Left lung (tissue), 10 donors: ENCODE results near the gene MSS51. TPM values are rescaled to one million over a fixed set of nuclear protein-coding genes. Genes with fewer than 3 reads are reported as not detected.

Experiments used
- ATAC-seq: fragments of 200-7000 bp; cut with Tn5 transposase; one replicate; pipeline ENCODE4 v1.9.1; 2020; ENCODE audit warnings: moderate library complexity
- DNase-seq, 4 donors: peaks; one replicate each; pipeline ENCODE4 v3.0.0-alpha.2; 2013 to 2020
- H3K27ac ChIP-seq, 2 donors: fragments of 200-600 bp; sonication (generic) in 1 of 2; one replicate each; pipeline versions ENCODE4 v1.5.0 to v1.8.0; 2020 to 2021
- H3K27me3 ChIP-seq, 2 donors: fragments of 200-600 bp; sonication (generic) in 1 of 2; one replicate each; pipeline versions ENCODE4 v1.5.0 to v1.8.0; 2020 to 2021
- H3K36me3 ChIP-seq, 2 donors: fragments of 200-600 bp; sonication (generic) in 1 of 2; one replicate each; pipeline versions ENCODE4 v1.5.0 to v1.8.0; 2020 to 2021
- H3K4me1 ChIP-seq, 2 donors: fragments of 200-600 bp; one replicate each; pipeline ENCODE4 v1.8.0; 2021
- H3K4me3 ChIP-seq, 2 donors: fragments of 200-600 bp; sonication (generic) in 1 of 2; one replicate each; pipeline versions ENCODE4 v1.5.0 to v1.8.0; 2020 to 2021; ENCODE audit warnings: mild to moderate bottlenecking in 1 of 2
- H3K9me3 ChIP-seq, 2 donors: fragments of 200-600 bp; sonication (generic) in 1 of 2; one replicate each; pipeline versions ENCODE4 v1.5.0 to v1.8.0; 2020 to 2021
- CTCF ChIP-seq, 2 donors: fragments of 200-600 bp; sonication (generic) in 1 of 2; IDR thresholded peaks; one replicate each; pipeline versions ENCODE4 v1.5.0 to v1.8.0; 2021; ENCODE audit warnings: antibody characterized with exemption in 2 of 2
- intact Hi-C, 2 donors: fragments of 100-400 bp; cut with DNase I; formaldehyde crosslinking; loops; one replicate each; pipeline versions ENCODE4 v1.11.2 to v1.14.2; 2022
- polyA plus RNA-seq, 6 donors: library from polyadenylated mRNA; unstranded; fragments of 120-200 nt; gene quantifications; one replicate each; pipeline ENCODE4 v1.2.1, GENCODE V29; 2013; ENCODE audit not compliant: insufficient read length in 6 of 6
- total RNA-seq, 2 donors: library from RNA; stranded (reverse); fragmentation: NEBNext Ultra II Directional; extraction: Animal tissue kit (Norgen Biotek cat#: 25700); gene quantifications; one replicate each; pipeline ENCODE4 v1.2.1, GENCODE V29; 2021
- donor health status: DM: no; HTN: yes; CAD: no.
- donor health status: DM: no; HTN: no; CAD: no.

Gene MSS51
- total and polyA plus RNA-seq, 8 donors, result 1.3 to 7.0 (median 4.9) TPM

DNA sequence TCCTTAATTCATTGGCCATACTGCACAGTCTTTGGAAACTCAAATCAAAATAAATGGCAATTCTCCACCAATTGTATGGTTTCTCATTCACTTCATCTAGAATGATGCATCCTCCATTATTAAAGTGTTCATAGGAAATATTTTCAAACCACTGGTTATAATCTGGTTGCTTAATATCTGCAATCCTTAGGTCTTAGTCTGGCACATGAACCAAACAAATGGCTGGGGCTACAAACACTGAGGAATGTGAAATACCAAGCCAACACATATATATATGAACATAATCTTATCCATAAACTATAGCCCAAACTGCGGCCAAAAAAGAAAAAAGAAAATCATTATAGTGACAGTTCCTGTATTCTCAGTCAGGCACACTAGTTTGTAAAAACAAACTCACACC is 5.7 kb upstream of the MSS51 start:
- no peak for ATAC-seq
- H3K9me3 ChIP-seq, result no peaks in the 10 kb centered on the region
- H3K36me3 ChIP-seq, result peaks cover 0 to 49% of the 10 kb centered on the region in 2 donors

DNA sequence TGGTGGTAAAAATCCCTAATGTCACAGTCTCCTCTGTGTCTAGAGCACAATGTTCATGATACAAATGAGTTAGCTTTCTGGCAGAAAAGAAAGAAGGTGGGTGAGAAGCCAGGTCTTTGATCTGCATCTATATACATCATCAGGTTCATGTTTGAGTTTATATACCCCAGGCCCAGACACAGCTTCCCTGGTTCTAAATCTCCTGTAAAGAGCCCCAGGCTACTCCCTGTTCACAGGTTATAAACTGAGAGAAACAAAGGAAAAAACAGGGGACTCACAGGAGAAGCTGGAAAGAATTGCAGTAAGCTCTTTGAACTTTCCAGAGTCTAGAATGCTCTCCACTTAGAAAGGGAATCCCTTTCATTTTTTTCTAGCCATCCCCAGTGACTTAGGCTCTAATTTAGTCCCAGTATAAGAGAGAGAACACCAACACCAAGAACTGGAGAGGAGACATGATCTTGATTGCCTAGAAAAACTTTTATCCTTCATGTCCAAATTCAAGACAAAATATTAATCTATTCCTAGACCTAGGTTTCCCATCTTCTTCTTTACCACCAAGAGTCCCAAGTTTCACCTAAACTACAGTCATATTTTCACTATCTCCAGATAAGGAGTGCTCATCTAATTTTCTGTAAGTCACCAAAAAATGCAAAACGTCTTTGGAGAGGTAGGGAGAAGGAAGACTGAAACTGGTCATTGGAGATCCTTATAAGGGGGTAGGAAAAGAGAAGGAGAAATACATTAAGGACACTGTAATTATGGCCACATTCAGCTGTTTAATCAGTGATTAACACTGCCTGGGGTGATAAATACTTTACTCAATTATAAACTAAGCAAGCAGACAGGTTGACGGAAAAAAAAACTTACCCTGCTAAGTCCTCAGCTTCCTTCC is 469 bp downstream of the MSS51 start:
- no peak for ATAC-seq
- peaks cover 0 to 40% of the 10 kb centered on the region in 2 donors for H3K36me3 ChIP-seq
- H3K27ac ChIP-seq, result no peak overlapping the region
- no peaks in the 10 kb centered on the region for H3K27me3 ChIP-seq
- TF ChIP-seq CTCF (IDR thresholded peaks at IDR 0.05), result no peak
- intact Hi-C loops, result no loop called here
- no peaks in the 10 kb centered on the region for H3K9me3 ChIP-seq
- no peak for DNase-seq
- H3K4me1 ChIP-seq, result no peaks in the 10 kb centered on the region
- H3K4me3 ChIP-seq, result no peak overlapping the region

More for the DNA sequence above, 5.7 kb upstream of the MSS51 start:
- Histone ChIP-seq H3K27ac (no peak overlapping the region), H3K27me3 (no peaks in the 10 kb centered on the region), H3K4me1 (no peaks in the 10 kb centered on the region), H3K4me3 (no peak overlapping the region)
- no peak for DNase-seq
- intact Hi-C loops, result no loop called here
- TF ChIP-seq CTCF (IDR thresholded peaks at IDR 0.05), result no peak

GRCh38 chr10:73426318-73426717 is 7.0 kb downstream of the MSS51 start:
- intact Hi-C loops, result no loop called here
- H3K4me1 ChIP-seq, result no peaks in the 10 kb centered on the region
- H3K27ac ChIP-seq, result no peak overlapping the region
- H3K27me3 ChIP-seq, result no peaks in the 10 kb centered on the region
- no peak overlapping the region for H3K4me3 ChIP-seq
- ATAC-seq (no peak), DNase-seq (no peak)
- peaks cover 0 to 83% of the 10 kb centered on the region in 2 donors for H3K36me3 ChIP-seq
- H3K9me3 ChIP-seq, result no peaks in the 10 kb centered on the region
- no peak for TF ChIP-seq CTCF (IDR thresholded peaks at IDR 0.05)

DNA sequence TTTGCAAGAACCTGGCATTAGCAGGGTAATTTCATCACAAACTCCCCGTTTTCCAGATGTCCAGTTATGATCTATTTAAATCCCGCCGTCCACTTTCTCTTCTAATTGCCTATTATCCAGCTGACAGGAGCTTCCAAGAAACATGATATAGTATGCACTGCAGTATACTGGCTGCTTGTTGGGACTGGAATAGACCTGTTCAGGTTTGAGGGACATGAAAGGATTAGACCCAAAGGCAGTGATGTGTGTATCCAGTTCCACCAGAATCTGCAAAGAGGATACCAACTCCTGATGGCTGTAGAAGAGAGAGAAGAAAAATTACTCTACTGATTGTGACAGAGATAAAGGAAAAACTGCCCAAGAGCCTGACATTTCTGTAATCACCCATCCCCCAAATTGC is 8.9 kb downstream of the MSS51 start:
- Histone ChIP-seq H3K4me1 (no peaks in the 10 kb centered on the region), H3K4me3 (no peak overlapping the region), H3K27me3 (no peaks in the 10 kb centered on the region), H3K36me3 (peaks cover 0 to 78% of the 10 kb centered on the region in 2 donors), H3K27ac (no peak overlapping the region), H3K9me3 (no peaks in the 10 kb centered on the region)
- ATAC-seq (no peak), DNase-seq (no peak)
- no peak for TF ChIP-seq CTCF (IDR thresholded peaks at IDR 0.05)
- intact Hi-C loops, result no loop called here

DNA sequence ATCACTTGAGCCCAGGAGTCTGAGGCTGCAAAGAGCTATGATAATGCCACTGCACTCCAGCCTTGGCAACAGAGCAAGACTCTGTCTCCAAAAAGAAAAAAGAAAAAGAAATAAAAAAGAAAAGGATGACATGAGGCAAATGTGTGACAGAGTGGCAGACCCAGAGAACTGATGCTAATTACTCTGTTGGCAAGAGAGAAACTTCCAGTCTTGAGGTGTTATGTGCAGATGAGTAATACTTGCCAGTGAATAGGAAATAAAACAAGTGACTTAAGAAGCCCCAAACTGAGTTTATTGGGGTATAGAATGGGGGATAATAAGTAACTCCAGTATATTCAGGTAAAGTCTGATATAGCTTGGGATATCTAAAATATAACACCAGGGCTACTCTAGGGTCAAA is 10.1 kb downstream of the MSS51 start:
- H3K9me3 ChIP-seq, result no peaks in the 10 kb centered on the region
- no peaks in the 10 kb centered on the region for H3K4me1 ChIP-seq
- ATAC-seq, result no peak
- DNase-seq, result no peak
- intact Hi-C loops, result no loop called here
- H3K4me3 ChIP-seq, result no peak overlapping the region
- no peak overlapping the region for H3K27ac ChIP-seq
- TF ChIP-seq CTCF (IDR thresholded peaks at IDR 0.05), result no peak
- H3K27me3 ChIP-seq, result no peaks in the 10 kb centered on the region
- peaks cover 0 to 67% of the 10 kb centered on the region in 2 donors for H3K36me3 ChIP-seq
